ENCODE data around the gene PLD1.

PLD1 gene

GRCh38 chr3:171790574-171790897, 19.7 kb downstream of the PLD1 start:
- no peak for DNase-seq (ENCODE audit: low read depth)
- TF ChIP-seq CTCF (IDR thresholded peaks at IDR 0.05; ENCODE audit: low read length, missing control alignments): no peak

DNA sequence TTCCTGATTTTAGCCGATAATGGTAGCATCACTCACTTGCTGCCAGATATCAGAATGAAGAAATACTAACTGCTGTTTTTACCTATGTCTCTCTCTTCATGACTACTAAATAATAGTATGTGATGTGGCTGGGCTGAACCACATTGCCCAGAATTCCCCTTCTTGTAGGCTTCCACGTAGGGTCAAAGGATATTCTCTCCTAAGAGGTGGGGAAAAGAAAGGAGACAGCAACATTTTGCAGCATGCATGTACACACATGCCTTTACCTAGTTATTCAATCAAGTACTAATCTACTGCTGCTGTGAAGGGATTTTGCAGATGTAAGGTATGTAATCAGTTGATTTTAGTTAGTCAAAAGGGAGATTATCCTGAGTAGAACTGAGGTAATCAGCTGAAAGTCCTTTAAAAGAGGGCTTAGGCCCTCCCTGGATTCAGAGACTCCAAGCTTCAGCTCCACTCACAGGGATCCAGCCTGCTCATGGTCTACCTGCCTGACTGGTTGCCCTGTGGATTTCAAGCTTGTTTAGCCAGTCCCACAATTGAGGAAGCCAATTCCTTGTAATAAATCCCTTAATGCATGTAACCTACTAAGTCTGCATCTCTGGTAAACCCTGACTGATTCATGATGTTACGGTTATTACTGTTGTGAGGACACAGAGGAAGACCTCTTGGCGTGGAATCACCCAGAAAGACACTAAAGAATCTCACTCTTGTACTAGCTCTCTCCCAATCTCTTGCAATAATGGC, 20.4 kb downstream of the PLD1 start:
- TF ChIP-seq CTCF (IDR thresholded peaks at IDR 0.05; ENCODE audit: low read length, missing control alignments): no peak
- no peak overlapping the region for H3K4me3 ChIP-seq (replicated peaks; ENCODE audit: low read depth, low read length)
- DNase-seq (ENCODE audit: low read depth): no peak

More at GRCh38 chr3:171790574-171790897, 19.7 kb downstream of the PLD1 start:
- no peak overlapping the region for H3K4me3 ChIP-seq (replicated peaks; ENCODE audit: low read depth, low read length)

GRCh38 chr3:171788546-171789351, 21.5 kb downstream of the PLD1 start:
- DNase-seq (ENCODE audit: low read depth): peak; percentile 98
- H3K4me3 ChIP-seq (replicated peaks; ENCODE audit: low read depth, low read length): no peak overlapping the region
- no peak for TF ChIP-seq CTCF (IDR thresholded peaks at IDR 0.05; ENCODE audit: low read length, missing control alignments)

DNA sequence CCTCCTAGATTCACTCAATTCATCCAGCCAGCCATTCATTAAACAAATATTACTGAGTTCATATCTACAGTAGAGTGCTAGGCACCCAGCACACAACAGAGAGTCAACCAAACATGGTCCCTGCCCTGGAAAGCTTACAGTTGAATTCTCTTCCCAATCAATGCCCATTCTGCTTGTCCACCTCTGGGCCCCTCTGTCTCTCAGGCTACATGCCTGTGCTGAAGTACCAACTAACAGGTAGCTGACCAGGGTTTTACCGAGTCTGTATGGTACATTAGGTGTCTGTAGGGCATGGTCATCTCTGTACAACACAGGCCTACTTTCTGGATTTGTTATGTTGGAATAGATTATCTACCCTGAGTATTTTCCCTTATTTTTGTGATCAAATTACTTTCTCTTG, 23.3 kb downstream of the PLD1 start:
- no peak for TF ChIP-seq CTCF (IDR thresholded peaks at IDR 0.05; ENCODE audit: low read length, missing control alignments)
- no peak for DNase-seq (ENCODE audit: low read depth)
- H3K4me3 ChIP-seq (replicated peaks; ENCODE audit: low read depth, low read length): no peak overlapping the region

GRCh38 chr3:171784937-171785336, 25.3 kb downstream of the PLD1 start:
- TF ChIP-seq CTCF (IDR thresholded peaks at IDR 0.05; ENCODE audit: low read length, missing control alignments): no peak
- H3K4me3 ChIP-seq (replicated peaks; ENCODE audit: low read depth, low read length): no peak overlapping the region
- no peak for DNase-seq (ENCODE audit: low read depth)

DNA sequence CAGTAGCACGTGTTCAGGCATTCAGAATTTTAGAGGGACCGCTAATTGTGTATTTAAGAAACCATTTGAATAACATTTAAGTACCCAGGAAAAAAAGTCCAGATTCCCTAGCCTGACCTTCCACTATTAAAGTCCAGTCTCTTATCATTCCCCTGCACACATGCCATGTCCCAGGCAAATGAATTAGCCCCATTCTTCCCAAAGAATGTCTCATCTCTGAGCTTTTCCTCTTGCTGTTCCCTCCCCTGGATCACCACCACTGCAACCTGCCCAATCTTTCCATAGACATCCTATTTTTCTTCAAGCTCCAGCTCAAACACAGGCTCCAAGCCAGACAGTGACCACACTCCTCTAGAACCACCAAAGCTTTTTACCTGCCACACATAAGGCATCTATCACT, 25.9 kb downstream of the PLD1 start:
- no peak overlapping the region for H3K4me3 ChIP-seq (replicated peaks; ENCODE audit: low read depth, low read length)
- no peak for TF ChIP-seq CTCF (IDR thresholded peaks at IDR 0.05; ENCODE audit: low read length, missing control alignments)
- DNase-seq (ENCODE audit: low read depth): no peak

Measured in fibroblast of pulmonary artery (primary cell).